ENCODE measurements around the gene CIB2.

- TF ChIP-seq CTCF (IDR thresholded peaks at IDR 0.05) = no peak
- no peak for TF ChIP-seq POLR2A (IDR thresholded peaks at IDR 0.05)
Observed at GRCh38 chr15:78102211-78102610, 29.0 kb downstream of the CIB2 start.

Measured in sigmoid colon (tissue), 3 donors.